C4-2B (cell line): Measurements from ENCODE around the gene SEL1L2.

Experiments used
- CTCF ChIP-seq: fragments of 450-650 bp; conservative IDR thresholded peaks from 2 replicates; pipeline ENCODE4 v1.5.1; 2017; ENCODE audit warnings: mild to moderate bottlenecking
- ZFX ChIP-seq: fragments of 450-650 bp; IDR thresholded peaks from 2 replicates; pipeline ENCODE4 v1.6.1; 2017

- TF ChIP-seq CTCF (no peak), ZFX (no peak)
Measured at GRCh38 chr20:13883425-13883824, 107.0 kb downstream of the SEL1L2 start.
